GM10248 (cell line): Measurements from ENCODE around the gene FKBP10.
"Not testable (repeated sequence)": the region's sequence is repeated elsewhere in the genome, so short reads cannot be mapped to it uniquely, and the experiment has no call there.

Experiments
- CTCF ChIA-PET: fragments of 300-600 bp; sonication (Branson Sonifier 250); formaldehyde crosslinking; extraction: SDS; loops from one replicate; lab custom pipeline; 2021; ENCODE audit warnings: antibody characterized with exemption; lab: Yijun Ruan, JAX
- POLR2A ChIA-PET: fragments of 350-650 bp; sonication (Branson Sonifier 250); formaldehyde crosslinking; extraction: SDS; loops from one replicate; lab custom pipeline; 2020; ENCODE audit warnings: antibody characterized with exemption; lab: Yijun Ruan, JAX
- DNase-seq: peaks from one replicate; pipeline ENCODE4 v3.0.0; 2012; ENCODE audit errors: extremely low spot score
- CTCF ChIP-seq: IDR thresholded peaks from 2 replicates; pipeline ENCODE4 v1.5.1; 2012; ENCODE audit warnings: mild to moderate bottlenecking, low read depth; ENCODE audit errors: extremely low read depth, missing control alignments, control extremely low read depth

FKBP10 gene

GRCh38 chr17:41773731-41774193 lies 39.0 kb upstream of the FKBP10 start:
- ChIA-PET CTCF (interaction anchor here (0.9 to 1.7 kb wide), 5 partner anchors 10 to 111 kb away, joined by 3 to 4 read pairs (median 3); partner anchors contain the start of genes JUP and P3H4), POLR2A (no interaction called here)
- no peak for TF ChIP-seq CTCF
- DNase-seq: no peak

GRCh38 chr17:41775394-41776226 lies 37.2 kb upstream of the FKBP10 start:
- no peak for TF ChIP-seq CTCF
- ChIA-PET POLR2A (no interaction called here), CTCF (interaction anchor here (1.0 kb wide), 1 partner anchor 26 kb away, joined by 4 read pairs; no protein-coding TSS in a partner anchor)
- no peak for DNase-seq

DNA sequence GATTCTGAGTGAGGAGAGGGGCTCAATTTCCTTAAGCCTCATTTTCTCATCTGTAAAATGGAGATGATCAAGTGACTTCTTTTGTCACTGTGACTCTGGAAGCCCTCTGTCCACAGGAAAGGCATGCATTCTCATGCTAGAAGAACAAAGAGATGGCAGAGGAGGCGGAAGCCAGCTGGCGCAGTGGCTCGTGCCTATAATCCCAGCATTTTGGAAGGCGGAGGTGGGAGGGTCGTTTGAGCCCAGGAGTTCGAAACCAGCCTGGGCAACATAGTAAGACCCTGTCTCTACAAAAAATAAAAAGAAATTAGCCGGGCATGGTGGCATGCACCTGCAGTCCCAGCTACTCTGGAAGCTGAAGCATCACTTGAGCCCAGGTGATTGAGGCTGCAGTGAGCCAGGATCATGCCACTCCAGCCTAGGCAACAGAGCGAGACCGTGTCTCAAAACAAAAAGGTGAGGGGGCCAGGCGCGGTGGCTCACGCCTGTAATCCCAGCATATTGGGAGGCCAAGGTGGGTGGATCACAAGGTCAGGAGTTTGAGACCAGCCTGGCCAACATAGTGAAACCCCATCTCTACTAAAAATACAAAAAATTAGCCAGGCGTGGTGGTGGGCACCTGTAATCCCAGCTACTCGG lies 36.4 kb upstream of the FKBP10 start:
- ChIA-PET POLR2A (interaction anchor here (1.2 kb wide), 1 partner anchor 10 kb away, joined by 4 read pairs; the partner anchor contains the start of gene JUP), CTCF (interaction anchor here (2.2 kb wide), 2 partner anchors 10 to 35 kb away, joined by 5 to 7 read pairs; partner anchors contain the start of genes JUP and P3H4)
- not testable (repeated sequence) for DNase-seq

- POLR2A ChIA-PET: interaction anchor here (1.2 kb wide), 1 partner anchor 10 kb away, joined by 4 read pairs; the partner anchor contains the start of gene JUP
- DNase-seq: no peak
- CTCF ChIA-PET: interaction anchor here (1.3 to 2.2 kb wide), 5 partner anchors 9 to 272 kb away, joined by 3 to 7 read pairs (median 5); partner anchors contain the start of genes JUP and P3H4
These were observed 35.6 kb upstream of the FKBP10 start for GRCh38 chr17:41777157-41777573.

GRCh38 chr17:41777574-41778188 lies 35.1 kb upstream of the FKBP10 start:
- CTCF ChIA-PET: interaction anchor here (1.3 to 2.2 kb wide), 5 partner anchors 9 to 272 kb away, joined by 3 to 7 read pairs (median 5); partner anchors contain the start of genes JUP and P3H4
- no peak for TF ChIP-seq CTCF
- POLR2A ChIA-PET: interaction anchor here (1.2 kb wide), 1 partner anchor 9 kb away, joined by 4 read pairs; the partner anchor contains the start of gene JUP
- no peak for DNase-seq

More at GRCh38 chr17:41777157-41777573, 35.6 kb upstream of the FKBP10 start:
- TF ChIP-seq CTCF: no peak

GRCh38 chr17:41779954-41780353 lies 32.9 kb upstream of the FKBP10 start:
- DNase-seq: no peak
- CTCF ChIA-PET: interaction anchor here (0.7 to 1.5 kb wide), 3 partner anchors 11 to 42 kb away, joined by 3 to 5 read pairs (median 3); no protein-coding TSS in a partner anchor
- POLR2A ChIA-PET: no interaction called here
- TF ChIP-seq CTCF: no peak
